Right lung (tissue), 5 donors: ENCODE data around the gene GSTO2. TPM values are rescaled to one million over a fixed set of nuclear protein-coding genes. Genes with fewer than 3 reads are reported as not detected.
A peak's percentile ranks its signal among the peaks of the same experiment; 100 is the strongest.

Experiments
- DNase-seq, 2 donors: peaks; one replicate each; pipeline ENCODE4 v3.0.0-alpha.2; 2013
- polyA plus RNA-seq, 5 donors: library from polyadenylated mRNA; unstranded; fragments of 120-200 nt; gene quantifications; one replicate each; pipeline versions ENCODE4 v1.2.1 to v1.2.3, GENCODE V29; 2013; ENCODE audit warnings: inconsistent platforms in 1 of 5, low replicate concordance in 1 of 5; ENCODE audit not compliant: insufficient read length in 5 of 5, insufficient read depth in 1 of 5

GSTO2 gene
- polyA plus RNA-seq, 5 donors: 21.9 to 32.2 (median 27.3) TPM

DNA sequence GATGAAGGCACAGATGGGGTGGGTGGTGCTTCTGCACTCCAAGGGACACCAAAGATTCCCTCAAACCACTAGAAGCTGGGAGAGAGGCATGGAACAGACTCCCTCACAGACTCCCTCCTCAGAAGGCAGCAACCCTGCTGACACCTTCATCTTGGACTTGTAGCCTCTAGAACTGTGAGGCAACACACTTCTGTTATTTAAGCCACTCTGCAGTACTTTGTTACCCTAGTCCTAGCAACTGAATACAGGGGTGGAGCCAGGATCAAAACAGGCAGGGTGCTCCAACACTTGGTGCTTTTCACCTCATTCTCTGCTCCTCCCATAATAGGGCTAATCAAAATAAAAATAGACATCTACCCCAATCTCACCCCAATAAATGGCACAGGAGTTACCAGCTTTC lies 16.6 kb upstream of the GSTO2 start:
- DNase-seq: no peak

DNA sequence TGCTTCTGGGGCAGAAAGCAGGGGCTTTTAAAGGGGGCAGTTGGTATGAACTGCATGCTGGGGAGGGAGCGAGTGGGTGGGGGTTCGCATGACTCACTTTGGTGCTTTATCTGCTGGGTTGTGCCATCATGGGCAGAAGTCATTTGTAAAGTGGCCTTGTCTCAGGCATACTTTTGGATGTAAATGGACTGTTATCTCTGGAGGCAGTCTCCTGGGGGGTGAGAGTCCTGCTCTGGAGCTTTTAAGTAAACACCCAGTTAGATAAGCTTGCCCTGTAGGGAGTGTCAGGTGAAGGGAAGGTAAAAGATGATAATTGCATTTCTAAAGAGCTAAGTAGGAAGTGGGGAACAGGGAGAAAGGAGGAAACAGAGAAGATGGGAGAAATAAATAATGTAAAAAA lies 15.9 kb upstream of the GSTO2 start:
- no peak for DNase-seq

DNA sequence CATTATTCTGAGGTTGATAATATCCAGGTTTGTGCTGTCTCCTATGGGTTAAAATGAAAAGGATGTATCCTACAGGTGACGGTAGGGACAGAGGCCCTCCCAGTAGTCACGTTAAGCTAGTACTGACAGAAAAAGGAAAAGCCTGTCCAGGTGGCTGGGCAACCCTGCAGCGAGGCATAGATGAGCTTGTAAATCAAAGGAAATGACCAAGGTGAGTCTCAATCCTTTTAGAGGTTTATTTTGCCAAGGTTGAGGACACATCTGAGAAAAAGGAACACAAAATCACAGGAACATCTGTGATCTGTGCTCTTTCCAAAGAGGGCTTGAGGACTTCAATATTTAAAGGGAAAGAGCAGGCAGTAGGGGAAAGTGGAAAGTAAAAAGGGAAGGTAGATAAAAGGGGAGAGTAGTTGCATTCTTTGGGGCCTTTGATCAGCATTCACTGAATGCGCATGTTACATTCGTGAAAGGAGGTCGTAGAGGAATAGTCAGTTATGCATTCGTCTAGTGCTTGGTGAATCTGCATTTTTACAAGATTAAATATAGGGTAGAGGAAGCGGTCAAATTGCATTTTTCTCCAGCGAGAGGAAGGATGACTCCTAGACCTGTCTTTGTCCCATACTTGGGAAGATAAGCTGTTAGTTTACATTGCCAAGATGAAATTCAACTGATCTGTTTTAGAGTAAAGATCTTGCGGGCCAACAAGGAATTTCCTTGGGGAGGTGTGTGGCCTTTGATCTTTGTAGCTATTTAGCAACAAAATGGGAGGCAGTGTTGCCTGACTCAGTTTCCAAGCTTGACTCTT lies 15.2 kb upstream of the GSTO2 start:
- DNase-seq: no peak

DNA sequence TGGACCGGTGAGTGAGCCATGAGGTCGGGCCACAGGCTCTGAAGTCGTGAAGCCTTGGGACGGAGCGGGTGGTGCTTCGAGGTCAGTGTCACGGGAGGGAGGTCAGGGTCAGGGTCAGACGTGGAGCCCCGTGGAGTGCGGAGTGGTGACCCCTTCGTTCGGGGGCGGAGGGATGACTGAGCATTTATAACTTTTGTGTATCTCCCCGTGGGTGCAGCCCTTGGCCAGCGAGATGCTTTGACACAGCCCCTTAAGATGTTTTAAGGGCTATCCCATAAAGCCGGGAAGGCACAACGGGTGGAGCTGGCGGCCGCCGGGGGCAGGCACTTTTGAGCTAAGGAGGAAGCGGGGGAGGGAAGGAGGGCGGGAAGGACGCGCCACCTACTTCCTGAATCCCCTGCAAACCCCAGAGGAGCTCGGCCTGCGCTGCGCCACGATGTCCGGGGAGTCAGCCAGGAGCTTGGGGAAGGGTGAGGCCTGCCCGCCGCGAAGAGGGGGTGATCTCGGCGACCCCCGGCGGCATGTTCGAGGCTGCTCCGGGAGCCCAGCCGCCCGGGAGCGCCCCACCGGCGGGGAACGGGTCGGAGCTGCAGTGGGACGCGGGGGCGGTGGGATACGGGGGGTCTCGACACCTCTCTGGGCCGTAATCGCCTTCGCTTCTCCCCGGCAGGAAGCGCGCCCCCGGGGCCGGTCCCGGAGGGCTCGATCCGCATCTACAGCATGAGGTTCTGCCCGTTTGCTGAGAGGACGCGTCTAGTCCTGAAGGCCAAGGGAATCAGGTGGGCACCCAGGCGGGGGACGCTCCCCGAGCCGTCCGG lies 14.3 kb upstream of the GSTO2 start, which contains the start of gene GSTO1:
TSS of gene GSTO1 (plus strand) at position 400 of the 818 bp plus-strand sequence. CDS start at position 437, 37 bp downstream.
- peak; percentile 70 to 71 for DNase-seq

DNA sequence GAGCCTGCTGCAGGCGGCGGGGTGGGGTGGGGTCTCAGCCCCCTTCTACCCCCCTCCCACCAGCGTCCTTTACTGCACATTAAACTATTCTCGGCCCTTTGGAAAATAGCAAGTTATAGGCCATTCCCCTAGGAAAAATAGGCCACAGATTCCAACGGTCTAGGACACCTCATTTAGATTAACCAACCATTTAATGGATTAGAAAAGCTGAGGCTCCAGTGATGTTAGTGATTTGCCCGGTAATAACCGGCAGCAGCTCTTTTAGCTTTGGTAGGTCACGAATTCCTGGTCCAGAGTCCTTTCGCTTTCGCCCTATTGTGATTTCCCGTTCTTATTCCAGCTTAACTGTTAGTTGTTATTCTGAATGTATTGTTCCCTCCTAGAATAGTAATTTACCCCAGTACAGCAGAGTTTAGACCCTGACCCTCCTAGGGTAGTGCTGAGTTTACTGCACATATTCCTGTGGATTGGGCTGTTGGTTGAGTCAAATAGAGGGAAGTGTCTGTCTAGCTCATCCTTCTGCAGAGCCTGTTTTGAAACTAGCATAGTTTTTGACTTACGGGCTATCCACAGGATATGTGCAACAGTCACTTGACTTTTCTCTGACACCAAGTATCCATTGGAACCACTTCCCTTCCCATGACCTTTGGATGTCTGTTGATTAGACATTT lies 13.5 kb upstream of the GSTO2 start:
- DNase-seq: peak in 1 of 2 donors; percentile 38

DNA sequence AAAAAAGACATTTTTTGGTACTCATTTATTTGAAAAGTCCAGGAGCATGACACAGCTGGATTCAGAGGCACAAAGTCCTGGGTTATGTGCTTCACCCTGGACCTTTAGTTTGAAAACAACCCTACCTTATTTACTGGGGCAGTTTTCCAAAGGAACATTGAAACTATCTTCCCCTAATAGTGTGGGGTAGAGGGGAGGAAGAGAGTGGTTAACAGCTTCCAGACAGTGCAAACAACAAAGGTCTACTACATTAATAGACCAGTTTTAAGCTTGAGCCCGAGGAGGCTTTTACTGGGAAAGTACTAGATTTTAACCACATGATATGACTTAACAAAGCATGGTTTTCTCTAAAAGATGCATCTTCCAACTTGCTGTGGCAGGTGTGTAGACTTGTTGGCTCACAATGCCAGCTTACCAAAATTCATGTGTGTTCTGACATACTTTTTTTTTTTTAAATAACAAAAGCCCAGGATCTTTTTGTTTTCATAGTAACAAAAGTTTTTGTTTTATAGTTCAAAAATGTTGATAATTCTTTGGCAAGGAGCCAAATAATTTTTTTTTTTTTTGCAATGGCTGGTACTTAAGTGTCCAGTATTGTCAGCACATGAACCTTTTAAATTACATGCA lies 12.5 kb upstream of the GSTO2 start:
- DNase-seq: no peak

DNA sequence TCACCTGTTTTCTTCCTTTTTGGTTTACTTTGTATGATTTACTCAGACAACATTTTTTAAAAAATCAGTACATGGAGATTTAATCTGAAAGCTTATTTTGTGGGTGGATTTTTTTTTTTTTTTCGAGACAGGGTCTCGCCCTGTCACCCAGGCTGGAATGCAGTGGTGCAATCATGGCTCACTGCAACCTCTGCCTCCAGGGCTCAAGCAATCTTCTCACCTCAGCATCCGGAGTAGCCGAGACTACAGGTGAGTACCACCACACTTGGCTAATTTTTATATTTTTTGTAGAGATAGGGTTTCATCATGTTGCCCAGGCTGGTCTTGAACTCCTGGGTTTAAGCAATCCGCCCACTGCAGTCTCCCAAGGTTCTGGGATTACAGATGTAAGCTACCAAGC lies 11.7 kb upstream of the GSTO2 start:
- DNase-seq: no peak

DNA sequence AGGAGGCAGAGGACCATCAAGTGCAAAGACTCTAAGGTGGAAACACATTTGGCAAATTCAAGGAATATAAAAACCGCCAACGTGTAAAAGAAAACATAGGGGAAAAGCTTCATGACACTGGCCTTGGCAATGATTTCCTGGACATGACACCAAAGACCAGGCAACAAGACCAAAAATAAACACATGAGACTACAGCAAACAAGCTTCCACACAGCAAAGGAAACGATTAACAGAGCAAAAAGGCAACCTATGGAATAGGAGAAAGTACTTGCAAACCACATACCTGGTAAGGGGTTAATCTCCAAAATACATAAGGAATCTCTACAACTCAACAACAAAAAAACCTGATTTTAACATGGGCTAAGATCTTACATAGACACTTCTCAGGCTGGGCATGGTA lies 10.8 kb upstream of the GSTO2 start:
- no peak for DNase-seq

DNA sequence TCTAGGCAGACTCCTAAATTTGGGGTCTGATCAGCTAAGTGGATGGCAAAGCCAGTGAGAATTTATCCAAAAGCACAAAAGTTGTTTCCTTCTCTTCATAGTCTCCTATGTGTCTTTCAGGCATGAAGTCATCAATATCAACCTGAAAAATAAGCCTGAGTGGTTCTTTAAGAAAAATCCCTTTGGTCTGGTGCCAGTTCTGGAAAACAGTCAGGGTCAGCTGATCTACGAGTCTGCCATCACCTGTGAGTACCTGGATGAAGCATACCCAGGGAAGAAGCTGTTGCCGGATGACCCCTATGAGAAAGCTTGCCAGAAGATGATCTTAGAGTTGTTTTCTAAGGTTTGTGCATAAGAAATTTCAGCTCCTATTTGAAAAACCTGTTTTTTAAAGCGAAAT lies 9.5 kb upstream of the GSTO2 start:
- no peak for DNase-seq

DNA sequence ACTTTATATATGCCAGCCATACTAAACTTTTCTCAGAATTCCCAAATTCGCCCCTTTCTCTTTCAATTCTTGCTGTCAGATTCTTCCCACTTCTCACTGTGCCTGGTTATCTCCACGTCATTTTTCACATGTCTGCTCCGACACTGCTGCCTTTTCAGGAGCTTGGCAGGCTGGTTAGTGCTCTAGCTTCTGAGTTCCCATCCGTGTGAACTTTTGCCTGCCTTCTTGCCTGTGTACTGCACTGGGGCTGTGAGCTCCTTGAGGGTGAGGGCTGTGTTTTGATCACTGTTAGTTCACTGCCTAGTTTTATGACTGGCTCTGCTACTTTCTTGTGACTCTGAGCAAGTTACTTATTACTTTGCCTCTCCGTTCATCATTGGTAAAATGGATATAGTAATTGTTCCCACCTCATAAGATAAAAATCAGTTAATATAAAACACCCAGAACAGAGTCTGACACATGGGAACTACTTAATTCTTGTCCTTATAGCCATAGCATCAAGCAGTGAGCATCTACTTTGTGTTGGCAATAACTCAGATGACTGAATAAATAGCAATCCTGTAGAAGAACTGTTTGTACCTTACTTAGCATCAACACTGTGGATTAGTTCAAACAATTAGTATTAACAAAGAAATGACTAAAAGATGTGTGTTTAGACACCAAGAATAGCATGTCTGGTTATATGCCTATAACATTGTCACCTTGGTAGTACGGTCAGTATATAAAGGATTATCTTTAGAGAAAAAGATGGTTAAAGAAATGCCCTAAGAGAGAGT lies 8.8 kb upstream of the GSTO2 start:
- DNase-seq: no peak

DNA sequence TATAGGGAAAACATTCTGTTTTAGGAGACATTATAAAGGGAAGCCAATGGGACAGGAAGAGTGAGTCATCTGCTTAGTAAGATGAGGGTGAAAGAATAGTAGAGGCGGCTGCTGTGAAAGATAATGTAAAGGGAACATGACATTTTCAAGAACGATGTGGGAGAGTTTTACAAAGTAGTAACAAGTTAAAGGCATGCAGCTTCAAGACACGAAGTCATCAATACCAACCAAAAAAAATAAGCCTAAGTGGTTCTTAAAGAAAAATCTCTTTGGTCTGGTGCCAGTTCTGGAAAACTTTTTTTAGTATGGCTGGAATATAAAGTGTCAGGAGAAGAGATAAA lies 8.2 kb upstream of the GSTO2 start:
- DNase-seq: no peak

DNA sequence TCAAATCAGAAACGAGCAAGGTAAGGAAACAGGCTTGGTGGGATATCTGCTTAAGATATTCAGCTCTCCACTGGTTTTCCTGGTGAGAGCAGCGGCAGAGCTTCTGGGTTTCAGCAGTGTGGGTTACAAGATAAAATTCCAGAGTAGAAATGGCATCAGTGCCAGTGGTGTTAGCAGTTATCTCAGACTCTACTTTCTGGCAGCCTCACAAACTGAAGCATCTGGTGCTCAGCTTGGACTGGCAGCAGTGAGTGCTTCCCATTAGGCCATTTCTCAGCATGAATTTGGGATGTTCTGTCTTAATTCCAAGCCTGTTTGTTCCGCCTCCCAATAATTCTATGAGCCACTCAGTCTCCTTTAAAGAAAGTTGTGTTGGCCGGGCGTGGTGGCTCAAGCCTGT lies 6.9 kb upstream of the GSTO2 start:
- no peak for DNase-seq

DNA sequence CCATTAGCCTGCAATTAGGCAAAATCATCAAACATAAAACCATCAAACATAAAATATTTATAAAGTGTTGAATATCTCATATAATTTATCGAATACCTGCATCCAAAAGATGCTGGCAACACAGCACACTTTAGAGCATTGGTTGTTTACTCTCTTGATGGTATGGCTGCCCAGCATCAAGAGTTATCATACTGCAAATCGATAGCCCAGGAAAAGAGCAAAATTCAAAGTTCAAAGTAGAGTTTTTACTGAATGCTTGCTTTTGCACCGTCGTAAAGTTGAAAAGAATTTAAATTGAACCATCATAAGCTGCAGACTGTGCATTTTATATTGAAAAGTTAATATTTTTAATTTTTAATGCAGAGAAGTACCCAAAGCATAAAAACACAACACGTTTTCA lies 4.2 kb upstream of the GSTO2 start:
- DNase-seq: no peak

DNA sequence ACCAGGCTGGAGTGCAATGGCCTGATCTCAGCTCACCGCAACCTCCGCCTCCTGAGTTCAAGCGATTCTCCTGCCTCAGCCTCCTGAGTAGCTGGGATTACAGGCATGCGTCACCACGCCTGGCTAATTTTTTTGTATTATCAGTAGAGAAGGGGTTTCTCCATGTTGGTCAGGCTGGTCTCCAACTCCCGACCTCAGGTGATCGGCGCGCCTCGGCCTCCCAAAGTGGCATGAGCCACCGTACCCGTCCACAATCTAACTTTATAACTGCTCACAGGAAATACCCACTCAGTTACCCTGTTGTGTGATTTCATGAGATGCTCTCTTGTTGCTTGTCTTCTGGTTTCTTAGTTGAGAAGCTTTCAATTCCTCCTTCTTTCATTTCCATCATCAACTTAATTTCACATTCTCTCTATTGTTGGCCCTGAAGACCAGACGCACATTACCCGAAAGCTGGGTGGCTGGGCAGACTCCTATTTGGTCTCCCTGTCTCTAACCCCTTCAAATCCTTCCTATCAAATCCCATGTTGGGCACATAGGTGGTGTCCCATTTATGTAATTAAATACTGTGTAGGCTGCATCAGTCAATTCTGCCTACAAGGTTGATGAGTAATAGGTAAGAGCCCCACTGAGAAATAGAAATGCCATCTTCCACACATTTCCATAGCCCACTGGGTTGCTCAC lies 1.1 kb upstream of the GSTO2 start:
- no peak for DNase-seq

DNA sequence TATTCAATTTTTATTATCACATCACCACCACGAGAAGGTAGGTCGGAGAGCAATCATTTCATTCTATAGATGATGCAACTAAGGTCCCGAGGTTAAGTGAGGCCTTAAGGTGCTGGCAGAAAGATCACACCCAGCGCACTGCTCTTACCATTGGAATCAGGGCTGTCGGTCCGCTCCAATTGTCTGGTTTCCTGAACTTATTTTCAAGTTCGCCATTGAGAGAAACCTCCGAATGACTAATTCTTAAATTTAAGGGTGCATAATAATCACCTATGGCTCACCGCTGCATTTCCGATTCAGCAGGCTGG lies 625 bp upstream of the GSTO2 start:
- no peak for DNase-seq

DNA sequence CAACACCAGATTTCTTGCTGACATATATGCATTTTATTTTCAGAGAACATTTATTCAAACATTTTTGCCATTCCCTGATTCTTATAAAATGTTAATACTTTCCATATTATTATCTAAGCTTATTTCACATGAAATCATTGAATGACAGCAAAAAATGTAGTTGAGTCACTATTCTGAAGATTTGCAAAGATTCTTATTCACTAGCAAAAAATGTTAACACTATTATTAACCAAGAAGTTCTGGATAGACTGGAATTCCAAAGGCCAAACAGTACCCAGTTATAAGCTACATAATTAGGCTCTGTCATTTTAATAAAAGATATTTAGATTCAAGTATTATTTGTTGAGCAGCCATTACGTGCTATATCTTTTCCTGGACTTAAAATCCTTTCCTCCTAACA lies 4.3 kb downstream of the GSTO2 start:
- no peak for DNase-seq

DNA sequence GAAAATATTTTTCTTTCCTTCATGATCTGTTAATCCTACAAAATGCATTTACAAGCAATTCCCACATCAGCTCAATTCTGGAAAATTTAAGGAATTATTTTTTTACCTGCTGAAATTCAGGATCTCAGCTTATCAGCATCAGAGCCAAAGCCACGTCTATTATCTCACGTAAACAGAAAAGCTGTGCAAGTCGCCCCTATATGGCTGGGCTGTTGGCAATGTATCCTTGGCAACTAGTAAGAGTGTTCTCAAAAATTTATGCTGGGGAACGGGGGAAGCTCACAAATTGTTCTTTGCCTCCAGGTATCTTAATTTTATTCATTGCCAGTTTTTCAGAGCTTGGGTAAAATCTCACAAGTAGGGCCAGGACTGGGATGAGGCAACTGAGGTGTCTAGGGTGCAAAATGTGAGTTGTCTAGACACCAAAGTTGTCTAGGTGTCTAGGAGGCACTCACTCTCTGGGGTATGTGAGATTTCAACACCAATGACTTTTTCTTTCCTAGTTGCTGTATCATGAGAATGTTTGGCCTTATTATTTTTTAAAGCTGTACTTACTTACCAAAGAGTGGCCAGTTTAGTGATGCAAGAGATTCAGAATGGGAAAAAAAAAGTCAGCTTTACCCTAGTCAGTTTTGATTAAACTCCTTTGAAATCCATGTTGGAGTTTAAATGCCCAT lies 5.1 kb downstream of the GSTO2 start:
- no peak for DNase-seq

DNA sequence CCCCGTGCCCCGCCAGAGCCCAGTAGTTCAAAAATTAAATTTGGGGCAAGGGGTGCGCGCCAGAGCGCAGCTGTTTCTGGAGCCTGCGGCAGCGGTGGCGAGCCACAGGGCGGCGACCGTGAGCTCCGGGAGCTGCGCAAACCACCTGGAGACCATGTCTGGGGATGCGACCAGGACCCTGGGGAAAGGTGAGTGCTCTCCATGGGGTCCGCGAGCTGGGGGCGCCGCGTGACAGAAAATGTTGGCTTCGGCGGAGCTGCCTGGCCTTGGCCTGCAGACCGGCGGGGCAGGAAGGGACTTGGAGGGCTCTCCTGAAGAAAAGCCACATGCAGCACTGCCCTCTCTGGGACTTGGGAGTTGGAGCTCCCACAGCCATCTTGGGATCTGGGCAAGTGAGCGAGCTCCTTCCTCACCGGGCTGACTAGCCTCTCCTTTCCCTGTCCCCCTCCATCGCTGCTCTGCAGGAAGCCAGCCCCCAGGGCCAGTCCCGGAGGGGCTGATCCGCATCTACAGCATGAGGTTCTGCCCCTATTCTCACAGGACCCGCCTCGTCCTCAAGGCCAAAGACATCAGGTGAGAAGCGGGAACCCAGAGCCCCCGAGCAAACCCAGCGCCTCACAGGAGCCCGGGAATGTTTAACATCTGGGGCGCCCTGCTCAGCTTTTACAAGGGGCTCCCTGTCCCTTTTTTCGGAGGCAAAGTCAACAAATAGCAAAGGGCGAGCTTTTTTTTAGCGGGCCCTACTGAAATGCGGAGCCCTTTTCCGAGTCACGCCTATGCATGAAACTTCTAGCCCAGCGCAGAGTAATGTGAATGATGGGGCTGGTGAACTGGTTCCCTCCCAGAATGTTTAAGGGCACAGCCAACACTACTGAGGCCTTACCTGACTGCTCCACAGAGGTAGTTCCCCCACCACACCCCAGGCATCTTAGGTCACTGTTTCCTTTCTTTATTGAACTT lies 6.1 kb downstream of the GSTO2 start:
- peak; percentile 48 to 57 for DNase-seq

DNA sequence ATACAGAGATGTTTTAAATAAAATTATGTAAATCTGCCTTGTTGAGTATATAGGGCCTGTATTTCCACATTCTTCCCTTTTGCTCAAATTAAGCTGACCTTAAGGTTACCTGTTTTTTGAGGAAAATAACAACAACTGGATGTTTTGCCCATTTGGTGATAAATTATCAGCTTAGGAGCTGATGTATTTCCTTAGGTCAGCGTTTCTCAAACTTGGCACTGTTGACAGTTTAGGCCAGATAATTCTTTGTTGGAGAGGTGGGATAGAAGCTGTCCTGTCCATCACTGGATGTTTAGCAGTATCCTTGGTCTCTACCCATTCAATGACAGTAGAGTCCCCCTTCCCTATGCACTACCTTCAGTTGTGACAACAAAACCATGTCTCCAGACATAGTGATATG lies 7.2 kb downstream of the GSTO2 start:
- no peak for DNase-seq
